Measurements from ENCODE around the gene TMEM128. TPM values are rescaled to one million over a fixed set of nuclear protein-coding genes. Genes with fewer than 3 reads are reported as not detected.
A peak's percentile ranks its signal among the peaks of the same experiment; 100 is the strongest.

TMEM128 gene
- total and polyA plus RNA-seq, 2 experiments from 2014 or later = 29.9 to 37.1 TPM

GRCh38 chr4:4233610-4234009, 14.4 kb downstream of the TMEM128 start:
- Histone ChIP-seq H3K4me1 (ENCODE audit: insufficient read depth) (no peaks in the 10 kb centered on the region), H4K20me1 (ENCODE audit: insufficient read depth, poor library complexity, severe bottlenecking) (no peaks in the 10 kb centered on the region), H3K9me3 (ENCODE audit: low read depth) (no peaks in the 10 kb centered on the region), H3K27me3 (peaks cover 9% of the 10 kb centered on the region), H3K4me3 (no peak overlapping the region), H2AFZ (no peak overlapping the region), H3K27ac (no peak overlapping the region), H3K9me2 (replicated peaks; ENCODE audit: insufficient read depth) (no peaks in the 10 kb centered on the region), H3K79me2 (no peaks in the 10 kb centered on the region), H3K4me2 (no peak overlapping the region), H3K36me3 (replicated peaks; ENCODE audit: insufficient read depth, low read depth) (no peaks in the 10 kb centered on the region)
- 96% methylated on average over 2 of the region's 2 CpGs for WGBS (ENCODE audit: low lambda C conversion rate, missing lambda C conversion rate)
- DNase-seq (ENCODE audit: low spot score) = no peak
- TF ChIP-seq EZH2phosphoT487 (IDR thresholded peaks at IDR 0.05; ENCODE audit: low read depth, severe bottlenecking, unreplicated experiment) (no peak), EZH2 (IDR thresholded peaks at IDR 0.05; ENCODE audit: borderline replicate concordance) (no peak), CTCF (IDR thresholded peaks at IDR 0.05; ENCODE audit: poor library complexity) (no peak)

GRCh38 chr4:4228356-4228668, 19.7 kb downstream of the TMEM128 start:
- DNase-seq (ENCODE audit: low spot score) = no peak
- Histone ChIP-seq H3K27me3 (peaks cover 53% of the 10 kb centered on the region), H4K20me1 (ENCODE audit: insufficient read depth, poor library complexity, severe bottlenecking) (no peaks in the 10 kb centered on the region), H3K27ac (no peak overlapping the region), H2AFZ (no peak overlapping the region), H3K9me3 (ENCODE audit: low read depth) (no peaks in the 10 kb centered on the region), H3K4me3 (no peak overlapping the region), H3K9me2 (replicated peaks; ENCODE audit: insufficient read depth) (no peaks in the 10 kb centered on the region), H3K4me2 (no peak overlapping the region), H3K79me2 (no peaks in the 10 kb centered on the region), H3K4me1 (ENCODE audit: insufficient read depth) (no peaks in the 10 kb centered on the region), H3K36me3 (replicated peaks; ENCODE audit: insufficient read depth, low read depth) (no peaks in the 10 kb centered on the region)
- 76% methylated on average over 1 of the region's 1 CpG for WGBS (ENCODE audit: low lambda C conversion rate, missing lambda C conversion rate)
- no peak for TF ChIP-seq CTCF (IDR thresholded peaks at IDR 0.05; ENCODE audit: poor library complexity)
- no peak for TF ChIP-seq EZH2phosphoT487 (IDR thresholded peaks at IDR 0.05; ENCODE audit: low read depth, severe bottlenecking, unreplicated experiment)
- no peak for TF ChIP-seq EZH2 (IDR thresholded peaks at IDR 0.05; ENCODE audit: borderline replicate concordance)

- Histone ChIP-seq H3K4me3 (no peak overlapping the region), H3K79me2 (no peaks in the 10 kb centered on the region), H3K4me2 (no peak overlapping the region), H2AFZ (no peak overlapping the region), H3K36me3 (replicated peaks; ENCODE audit: insufficient read depth, low read depth) (no peaks in the 10 kb centered on the region), H4K20me1 (ENCODE audit: insufficient read depth, poor library complexity, severe bottlenecking) (no peaks in the 10 kb centered on the region), H3K9me2 (replicated peaks; ENCODE audit: insufficient read depth) (no peaks in the 10 kb centered on the region), H3K4me1 (ENCODE audit: insufficient read depth) (no peaks in the 10 kb centered on the region), H3K27me3 (peaks cover 59% of the 10 kb centered on the region), H3K27ac (no peak overlapping the region), H3K9me3 (ENCODE audit: low read depth) (no peaks in the 10 kb centered on the region)
- DNase-seq (ENCODE audit: low spot score) = no peak
- TF ChIP-seq EZH2 (IDR thresholded peaks at IDR 0.05; ENCODE audit: borderline replicate concordance) = peak; percentile 85
- no peak for TF ChIP-seq CTCF (IDR thresholded peaks at IDR 0.05; ENCODE audit: poor library complexity)
- 40% methylated on average over 43 of the region's 51 CpGs for WGBS (ENCODE audit: low lambda C conversion rate, missing lambda C conversion rate)
These were observed 20.3 kb downstream of the TMEM128 start for GRCh38 chr4:4227510-4228355.
